K562 (cell line): ENCODE measurements around the gene CCNDBP1. TPM values are rescaled to one million over a fixed set of nuclear protein-coding genes. Genes with fewer than 3 reads are reported as not detected.

Source experiments
- ATAC-seq: fragments of 200-7000 bp; cut with Tn5 transposase; 3 replicates; pipeline ENCODE4 v1.9.1; 2020; ENCODE audit warnings: moderate library complexity
- BruUV-seq: library from RNA; stranded (reverse); fragments of 400-500 nt; replicated peaks from 2 replicates; lab custom pipeline; 2021; lab: Mats Ljungman, UMichigan
- CTCF ChIA-PET: fragments of 300-600 bp; formaldehyde crosslinking; extraction: SDS; loops from one replicate; lab custom pipeline; 2021; ENCODE audit warnings: low intra/inter-chr PET ratio; lab: Yijun Ruan, JAX
- POLR2A ChIA-PET: fragments of 300-600, 350-650 bp; sonication (Branson Sonifier 250); formaldehyde crosslinking; extraction: SDS; loops from one replicate; lab custom pipeline; 2021; ENCODE audit warnings: antibody characterized with exemption, inconsistent platforms; lab: Yijun Ruan, JAX
- DNase-seq, 4 experiments: peaks; one replicate each; pipeline versions ENCODE4 v3.0.0 to v3.0.0-alpha.2; 2011 to 2018; ENCODE audit warnings: low spot score in 3 of 4, mixed read lengths in 3 of 4; ENCODE audit errors: extremely low read depth in 1 of 4
- FAIRE-seq: peaks from 2 replicates; lab custom pipeline; 2011; peaks lifted over from hg19 to GRCh38; lab: Jason Lieb, UNC
- H2AFZ ChIP-seq: 2 replicates; pipeline ENCODE4 v1.6.0; 2011; ENCODE audit warnings: low read depth, low read length, control low read depth, inconsistent platforms
- H3K27ac ChIP-seq: fragments of 200-600 bp; 3 replicates; pipeline ENCODE4 v1.8.0; 2011; ENCODE audit warnings: low read depth, mild to moderate bottlenecking, control low read depth, inconsistent platforms, low read length, moderate library complexity, mixed read lengths; ENCODE audit errors: extremely low read depth
- H3K27me3 ChIP-seq, 2 experiments: fragments of 300-600 bp in 1 of 2; 2 replicates in 1 of 2; 3 replicates in 1 of 2; pipeline versions ENCODE4 v1.6.0 to v1.8.0; 2011; ENCODE audit warnings: inconsistent platforms in 2 of 2, low read length in 2 of 2, mild to moderate bottlenecking in 1 of 2, mixed read lengths in 1 of 2, moderate library complexity in 1 of 2; ENCODE audit not compliant: control insufficient read depth in 2 of 2, insufficient read depth in 2 of 2
- H3K36me3 ChIP-seq: fragments of 300-600 bp; 3 replicates; pipeline ENCODE4 v1.8.0; 2011; ENCODE audit warnings: mild to moderate bottlenecking, low read length, inconsistent platforms; ENCODE audit not compliant: control insufficient read depth, insufficient read depth
- H3K4me1 ChIP-seq, 2 experiments: fragments of 200-600 bp in 1 of 2; replicated peaks in 1 of 2; 2 replicates in 1 of 2; 3 replicates in 1 of 2; pipeline versions ENCODE4 v1.5.1 to v1.8.0; 2011; ENCODE audit warnings: inconsistent platforms in 2 of 2, low read length in 2 of 2, mild to moderate bottlenecking in 1 of 2, mixed read lengths in 1 of 2, moderate library complexity in 1 of 2; ENCODE audit not compliant: control insufficient read depth in 2 of 2, insufficient read depth in 2 of 2
- H3K4me2 ChIP-seq: 2 replicates; pipeline ENCODE4 v1.6.1; 2011; ENCODE audit warnings: low read length, control low read depth, inconsistent platforms, mixed read lengths; ENCODE audit not compliant: insufficient read depth
- H3K4me3 ChIP-seq: fragments of 200-600 bp; sonication (generic), shearing (Covaris generic); 2 replicates; pipeline ENCODE4 v1.5.1; 2016; ENCODE audit warnings: control low read depth, inconsistent platforms
- H3K79me2 ChIP-seq: fragments of 200-600 bp; 3 replicates; pipeline ENCODE4 v1.8.0; 2011; ENCODE audit warnings: low read length, inconsistent platforms; ENCODE audit not compliant: control insufficient read depth, insufficient read depth
- H3K9ac ChIP-seq, 2 experiments: 2 replicates each; pipeline versions ENCODE4 v1.6.0 to v1.6.1; 2011; ENCODE audit warnings: low read depth in 2 of 2, low read length in 2 of 2, control low read depth in 1 of 2, inconsistent platforms in 1 of 2, mild to moderate bottlenecking in 1 of 2, mixed read lengths in 1 of 2; ENCODE audit not compliant: insufficient read depth in 1 of 2
- H3K9me1 ChIP-seq: one replicate; pipeline ENCODE4 v1.6.0; 2011; ENCODE audit warnings: inconsistent platforms, mild to moderate bottlenecking, low read length, moderate library complexity; ENCODE audit not compliant: control insufficient read depth, insufficient read depth
- H3K9me3 ChIP-seq: replicated peaks from 2 replicates; pipeline ENCODE4 v1.5.1; 2011; ENCODE audit warnings: low read depth, low read length, inconsistent platforms; ENCODE audit not compliant: control insufficient read depth, insufficient read depth
- H4K20me1 ChIP-seq: replicated peaks from 2 replicates; pipeline ENCODE4 v1.6.1; 2011; ENCODE audit warnings: low read length, inconsistent platforms, mixed read lengths; ENCODE audit not compliant: control insufficient read depth, insufficient read depth
- CBX3 ChIP-seq, 2 experiments: IDR thresholded peaks; 1 replicate in 1 of 2; 2 replicates in 1 of 2; pipeline ENCODE4 v1.6.1; 2012; ENCODE audit warnings: inconsistent platforms in 2 of 2, low read length in 2 of 2, borderline replicate concordance in 1 of 2, control low read depth in 1 of 2
- FOXO4 ChIP-seq: fragments of 450-650 bp; formaldehyde crosslinking; IDR thresholded peaks from 2 replicates; pipeline ENCODE4 v1.4.0; 2020; ENCODE audit warnings: mild to moderate bottlenecking, moderate library complexity
- HDAC2 ChIP-seq: fragments of 450-650 bp; IDR thresholded peaks from 2 replicates; pipeline ENCODE4 v1.6.1; 2016; ENCODE audit warnings: mild to moderate bottlenecking
- HMGXB4 ChIP-seq: sonication (generic); formaldehyde crosslinking; IDR thresholded peaks from 2 replicates; pipeline ENCODE4 v1.8.1; 2023; ENCODE audit warnings: mild to moderate bottlenecking, missing genetic modification reagents
- ZNF77 ChIP-seq: fragments of 250-450 bp; sonication (Bioruptor Pico); IDR thresholded peaks from 2 replicates; pipeline ENCODE4 v1.5.0; 2020
- WGBS: fragments of 100-300 bp; shearing (Covaris generic); methylation state at CpG from one replicate; pipeline ENCODE4 v1.1.6; 2016; ENCODE audit warnings: low coverage, mixed read lengths; ENCODE audit not compliant: insufficient coverage; ENCODE audit errors: missing lambda C conversion rate; 5-methylcytosine and 5-hydroxymethylcytosine counted together
- in situ Hi-C: fragments of 300-500 bp; cut with MboI; formaldehyde crosslinking; loops from 4 replicates; pipeline ENCODE4 v1.15.0; 2018; ENCODE audit warnings: inconsistent platforms, mixed read lengths
- intact Hi-C: fragments of 100-400 bp; cut with micrococcal nuclease; formaldehyde crosslinking; loops from 2 replicates; pipeline ENCODE4 v1.14.2; 2022
- polyA plus RNA-seq, 8 experiments: library from polyadenylated mRNA; depleted of rRNA in 4 of 8; stranded (reverse) in 5 of 8; unstranded in 3 of 8; fragments of >200 nt; fragmentation: Nextera tagmentation in 2 of 8; fragmentation: Illumina TruSeq in 1 of 8; extraction: Ambion mirVana in 2 of 8; extraction: Trizol in 1 of 8; gene quantifications; 2 replicates each; pipeline versions ENCODE4 v1.2.1 to v1.2.3, GENCODE V29; 2011 to 2014; ENCODE audit warnings: inconsistent platforms in 1 of 8, missing spikeins in 1 of 8
- total RNA-seq, 7 experiments: library from RNA; depleted of rRNA in 6 of 7; stranded (reverse); fragments of >200 nt in 6 of 7; fragmentation: Illumina TruSeq in 2 of 7; extraction: Trizol in 2 of 7; gene quantifications; 2 replicates each; pipeline versions ENCODE4 v1.2.1 to v1.2.3, GENCODE V29; 2011 to 2021; ENCODE audit warnings: low replicate concordance in 1 of 7

CCNDBP1 gene
- total and polyA plus RNA-seq, 9 of the 15 experiments (the other 6 are each of a cell fraction or from before 2014, with no cell fraction given): 37.0 to 111 (median 55.5) TPM

GRCh38 chr15:43211224-43211735 is 26.1 kb downstream of the CCNDBP1 start:
- CTCF ChIA-PET: no interaction called here
- Histone ChIP-seq H3K27me3 (peaks cover 0 to 4% of the 10 kb centered on the region in 2 experiments; a peak in 1 of 5 replicates), H3K27ac (no peak overlapping the region), H2AFZ (no peak overlapping the region), H3K9ac (no peak overlapping the region), H3K4me1 (peaks cover 0 to 13% of the 10 kb centered on the region in 2 experiments; a peak in 3 of 5 replicates), H3K4me2 (no peak overlapping the region), H3K36me3 (no peaks in the 10 kb centered on the region), H3K4me3 (no peak overlapping the region), H4K20me1 (no peaks in the 10 kb centered on the region), H3K79me2 (no peaks in the 10 kb centered on the region), H3K9me1 (no peaks in the 10 kb centered on the region), H3K9me3 (no peaks in the 10 kb centered on the region)
- FAIRE-seq: peak; percentile 29
- in situ Hi-C loops (no loop called here), intact Hi-C loops (no loop called here)
- POLR2A ChIA-PET: interaction anchor here (1.1 kb wide), 1 partner anchor 9 kb away, joined by 4 read pairs; the partner anchor contains the start of gene EPB42
- ATAC-seq: peak; percentile 21; the same call in 1 of the 3 replicates
- TF ChIP-seq ZNF77: no peak
- TF ChIP-seq HDAC2: no peak
- TF ChIP-seq FOXO4 (CRISPR knock-in tag): no peak
- DNase-seq: peak in 1 of 4 experiments; percentile 25
- no TSS peak for BruUV-seq
- WGBS: 37% methylated on average over 4 of the region's 4 CpGs

GRCh38 chr15:43212299-43212698 is 27.1 kb downstream of the CCNDBP1 start:
- no TSS peak for BruUV-seq
- Histone ChIP-seq H3K4me1 (peaks cover 0 to 13% of the 10 kb centered on the region in 2 experiments; a peak in 3 of 5 replicates), H3K9ac (no peak overlapping the region), H3K9me1 (no peaks in the 10 kb centered on the region), H4K20me1 (no peaks in the 10 kb centered on the region), H3K36me3 (no peaks in the 10 kb centered on the region), H2AFZ (no peak overlapping the region), H3K27me3 (peaks cover 0 to 3% of the 10 kb centered on the region in 2 experiments; a peak in 1 of 5 replicates), H3K79me2 (no peaks in the 10 kb centered on the region), H3K4me2 (no peak overlapping the region), H3K27ac (no peak overlapping the region), H3K4me3 (no peak overlapping the region), H3K9me3 (no peaks in the 10 kb centered on the region; the same call in 1 of the 2 replicates)
- ATAC-seq: no peak
- intact Hi-C loops (no loop called here), in situ Hi-C loops (no loop called here)
- CTCF ChIA-PET: interaction anchor here (0.7 kb wide), 1 partner anchor 24 kb away, joined by 3 read pairs; no protein-coding TSS in a partner anchor
- FAIRE-seq: no peak
- POLR2A ChIA-PET: interaction anchor here (0.6 to 0.7 kb wide), 2 partner anchors 55 to 195 kb away, joined by 3 to 4 read pairs; no protein-coding TSS in a partner anchor
- no peak for DNase-seq
- 79% methylated on average over 6 of the region's 8 CpGs for WGBS
- TF ChIP-seq HMGXB4 (CRISPR knock-in tag): no peak
- no peak for TF ChIP-seq CBX3 (IDR thresholded peaks at IDR 0.05; ENCODE audit: borderline replicate concordance in 1 of 2, low read length in 2 of 2)
